ENCODE data around the gene SACM1L. TPM values are rescaled to one million over a fixed set of nuclear protein-coding genes. Genes with fewer than 3 reads are reported as not detected.
A peak's percentile ranks its signal among the peaks of the same experiment; 100 is the strongest.
"Not testable (repeated sequence)": the region's sequence is repeated elsewhere in the genome, so short reads cannot be mapped to it uniquely, and the experiment has no call there.

The SACM1L gene
- total RNA-seq, 1 donor from 2014 or later, result 19.7 TPM

DNA sequence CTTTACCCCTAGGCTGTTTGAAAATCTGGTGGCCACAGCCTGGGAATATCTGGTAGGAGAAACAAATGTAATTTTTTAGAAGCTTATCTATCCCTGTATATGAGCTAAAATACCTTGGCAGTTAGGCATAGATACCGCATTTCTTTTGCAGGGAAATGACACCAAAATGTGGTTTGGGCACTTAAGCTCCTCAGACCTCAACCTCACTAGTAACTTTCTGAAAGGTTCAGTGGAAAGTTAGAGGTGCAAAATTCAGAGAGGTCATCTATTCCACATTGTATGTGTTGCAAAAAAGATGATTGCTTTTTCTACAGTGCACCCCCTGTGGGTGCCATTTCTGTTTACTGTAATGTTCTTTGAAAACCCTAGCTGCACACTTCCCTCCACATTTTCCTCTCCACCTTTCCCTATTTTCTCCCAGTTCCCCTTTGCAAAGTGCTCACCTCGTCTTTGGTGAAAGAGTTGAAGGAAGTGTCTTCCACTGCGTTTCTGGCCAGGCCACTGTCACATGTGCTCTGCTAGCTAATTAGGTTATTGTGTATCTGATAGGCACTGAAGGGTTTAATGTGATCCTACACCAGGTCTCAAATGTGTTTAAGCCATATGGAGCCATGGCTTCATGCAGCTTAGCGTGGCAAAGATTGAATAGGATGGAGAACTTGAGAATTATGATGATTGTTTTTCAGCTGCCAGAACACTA, 1.3 kb downstream of the SACM1L start:
- DNase-seq (ENCODE audit: low spot score) (no peak), ATAC-seq (no peak)

DNA sequence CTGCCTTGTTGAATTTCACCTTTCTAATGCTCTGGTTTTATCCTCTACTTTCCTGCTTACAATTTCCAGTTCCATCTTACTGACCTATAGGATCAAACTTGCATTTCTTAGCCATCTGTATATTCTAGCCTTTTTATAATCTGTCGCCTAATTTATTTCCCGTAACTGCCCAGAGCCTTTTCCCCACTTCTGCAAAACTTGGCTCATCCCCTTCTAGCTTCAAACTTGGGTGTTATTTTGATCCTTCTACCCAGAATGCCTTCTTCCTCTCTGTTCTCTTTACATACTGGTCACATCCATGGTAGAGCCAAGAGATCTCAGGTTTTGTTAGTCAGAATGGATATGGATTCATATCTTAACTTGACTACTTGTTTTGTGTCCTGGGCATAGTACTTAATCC, 2.6 kb downstream of the SACM1L start:
- DNase-seq (ENCODE audit: low spot score), result no peak

DNA sequence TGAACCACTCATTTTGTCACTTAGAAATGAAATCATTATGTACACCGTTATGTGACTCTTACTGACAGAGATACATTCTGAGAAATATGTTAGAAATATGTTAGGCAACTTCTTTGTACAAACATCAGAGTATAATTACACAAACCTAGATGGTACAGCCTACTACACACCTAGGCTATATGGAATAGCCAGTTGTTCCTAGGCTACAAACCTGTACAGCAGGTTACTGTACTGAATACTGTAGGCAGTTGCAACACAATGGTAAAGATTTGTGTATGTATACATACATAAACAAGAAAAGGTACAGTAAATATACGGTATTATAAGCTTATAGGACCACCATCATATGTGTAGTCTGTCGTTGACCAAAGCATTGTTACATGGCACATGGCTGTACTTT, 3.7 kb downstream of the SACM1L start:
- DNase-seq (ENCODE audit: low spot score) (no peak), ATAC-seq (no peak)

More for the DNA sequence above, 2.6 kb downstream of the SACM1L start:
- ATAC-seq, result no peak

DNA sequence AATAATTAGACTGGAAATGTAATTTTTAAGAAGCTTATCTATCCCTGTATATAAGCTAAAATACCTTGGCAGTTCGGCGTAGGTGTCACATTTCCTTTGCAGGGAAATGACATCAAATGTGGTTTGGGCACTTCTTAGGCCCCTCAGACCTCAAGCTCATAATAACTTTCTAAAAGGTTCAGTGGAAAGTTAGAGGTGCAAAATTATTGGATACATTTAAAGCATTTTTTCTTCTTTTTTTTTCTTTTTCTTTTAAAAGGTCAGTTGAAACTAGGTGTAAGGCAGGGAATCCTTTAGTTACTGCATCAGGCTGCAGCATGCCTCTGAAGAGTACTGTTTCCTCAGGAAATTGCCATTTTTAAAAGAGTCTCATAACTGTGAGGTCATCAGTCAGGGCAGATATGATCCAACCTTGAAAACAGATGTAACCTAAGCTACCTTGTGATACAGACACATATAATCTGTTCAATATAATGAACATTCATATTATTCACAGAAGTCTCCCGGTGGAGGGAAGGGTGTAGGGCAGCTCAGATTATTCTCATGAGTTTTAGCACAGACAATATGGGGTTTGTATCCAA, 4.8 kb downstream of the SACM1L start:
- ATAC-seq (no peak), DNase-seq (ENCODE audit: low spot score) (no peak)

DNA sequence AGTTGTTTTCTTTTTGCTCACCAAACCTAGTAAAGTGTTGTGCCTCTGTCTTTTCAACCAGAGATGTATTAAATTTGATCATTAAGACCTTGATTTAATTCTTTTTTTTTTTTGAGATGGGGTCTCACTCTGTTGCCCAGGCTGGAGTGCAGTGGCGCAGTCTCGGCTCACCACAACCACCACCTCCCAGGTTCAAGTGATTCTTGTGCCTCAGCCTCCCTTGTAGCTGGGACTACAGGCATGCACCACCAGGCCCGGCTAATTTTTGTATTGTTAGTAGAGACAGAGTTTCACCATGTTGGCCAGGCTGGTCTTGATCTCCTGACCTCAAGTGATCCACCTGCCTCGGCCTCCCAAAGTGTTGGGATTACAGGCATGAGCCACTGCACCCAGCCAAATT, 6.0 kb downstream of the SACM1L start:
- ATAC-seq; DNase-seq (ENCODE audit: low spot score): not testable (repeated sequence)

DNA sequence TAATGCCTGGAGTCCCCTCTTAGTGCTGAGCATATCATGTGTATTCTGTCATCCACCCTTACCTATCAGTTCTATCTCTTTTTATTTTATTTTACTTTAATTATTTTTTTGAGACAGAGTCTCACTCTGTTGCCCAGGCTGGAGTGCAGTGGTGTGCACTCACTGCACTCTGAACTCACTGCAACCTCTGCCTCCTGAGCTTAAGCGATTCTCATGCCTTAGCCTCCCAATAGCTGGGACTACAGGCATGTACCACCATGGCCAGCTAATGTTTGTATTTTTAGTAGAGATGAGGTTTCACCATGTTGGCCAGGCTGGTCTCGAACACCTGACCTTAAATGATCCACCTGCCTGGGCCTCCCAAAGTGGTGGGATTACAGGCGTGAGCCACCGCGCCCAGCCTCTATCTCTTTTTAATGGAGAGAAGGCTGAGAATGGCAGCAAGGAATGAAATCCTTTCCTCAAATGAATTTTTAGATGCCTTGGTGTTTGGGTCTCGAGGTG, 11.4 kb downstream of the SACM1L start:
- DNase-seq (ENCODE audit: low spot score) (no peak), ATAC-seq (no peak)

DNA sequence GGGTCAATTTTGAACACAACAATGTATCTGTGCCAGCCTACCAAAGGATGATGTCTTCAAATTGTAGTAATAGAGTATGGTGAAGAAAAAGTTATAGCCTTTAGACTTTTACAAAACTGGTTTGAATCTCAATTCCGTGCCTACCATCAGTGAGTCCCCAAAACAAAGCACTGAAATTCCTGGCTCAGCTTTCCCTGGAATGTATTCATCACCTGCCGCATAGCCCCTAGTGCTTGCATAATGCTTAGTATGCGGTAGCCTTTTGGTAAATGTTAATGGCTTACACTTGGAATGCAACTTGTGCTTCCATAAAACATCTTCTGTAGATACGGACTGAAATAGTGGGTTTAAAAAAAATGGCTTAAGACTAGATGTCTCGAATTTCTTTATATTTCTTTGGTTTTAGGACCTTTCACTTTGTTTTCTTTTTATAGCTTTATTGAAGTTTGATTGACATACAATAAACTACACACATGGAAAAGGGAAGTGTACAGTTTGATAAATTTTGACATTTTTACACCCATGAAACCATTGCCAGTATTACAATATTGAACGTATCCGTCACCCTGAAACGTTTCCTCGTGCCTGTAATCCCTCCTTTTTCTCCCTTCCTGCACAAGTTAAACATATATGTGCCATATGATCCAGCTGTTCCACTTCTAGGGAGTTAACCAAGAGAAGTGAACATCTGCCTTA, 12.1 kb downstream of the SACM1L start:
- DNase-seq (ENCODE audit: low spot score) (no peak), ATAC-seq (no peak)

DNA sequence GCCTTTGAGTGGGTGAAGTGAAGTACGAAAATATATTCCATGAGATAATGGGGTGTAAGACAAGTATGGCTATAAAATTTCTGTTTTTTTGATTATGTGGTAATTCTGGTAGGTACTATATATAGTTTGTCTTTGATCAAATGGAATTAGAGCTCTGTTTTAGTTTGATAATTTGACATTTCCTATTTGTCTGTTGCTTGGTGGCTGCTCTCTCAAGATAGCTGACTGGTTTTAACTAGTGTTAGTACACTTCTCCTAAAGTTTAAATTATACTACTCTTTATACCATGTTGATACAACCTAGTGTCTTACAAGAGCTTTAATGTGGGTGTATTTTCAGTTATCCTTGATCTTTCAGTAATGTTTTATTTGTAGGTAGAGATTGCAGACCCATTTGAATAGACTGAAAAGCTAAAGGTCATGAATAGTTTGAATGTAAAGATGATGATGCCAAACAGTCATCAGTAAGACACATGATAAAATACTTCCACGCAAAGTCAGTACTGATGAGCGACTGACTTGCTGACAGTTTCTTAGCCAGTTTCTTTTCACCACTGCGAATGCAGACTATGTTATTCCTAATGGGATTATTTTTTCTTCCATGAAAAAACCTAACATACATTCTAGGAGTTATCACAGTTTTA, 15.2 kb downstream of the SACM1L start:
- DNase-seq (ENCODE audit: low spot score) (no peak), ATAC-seq (no peak)

DNA sequence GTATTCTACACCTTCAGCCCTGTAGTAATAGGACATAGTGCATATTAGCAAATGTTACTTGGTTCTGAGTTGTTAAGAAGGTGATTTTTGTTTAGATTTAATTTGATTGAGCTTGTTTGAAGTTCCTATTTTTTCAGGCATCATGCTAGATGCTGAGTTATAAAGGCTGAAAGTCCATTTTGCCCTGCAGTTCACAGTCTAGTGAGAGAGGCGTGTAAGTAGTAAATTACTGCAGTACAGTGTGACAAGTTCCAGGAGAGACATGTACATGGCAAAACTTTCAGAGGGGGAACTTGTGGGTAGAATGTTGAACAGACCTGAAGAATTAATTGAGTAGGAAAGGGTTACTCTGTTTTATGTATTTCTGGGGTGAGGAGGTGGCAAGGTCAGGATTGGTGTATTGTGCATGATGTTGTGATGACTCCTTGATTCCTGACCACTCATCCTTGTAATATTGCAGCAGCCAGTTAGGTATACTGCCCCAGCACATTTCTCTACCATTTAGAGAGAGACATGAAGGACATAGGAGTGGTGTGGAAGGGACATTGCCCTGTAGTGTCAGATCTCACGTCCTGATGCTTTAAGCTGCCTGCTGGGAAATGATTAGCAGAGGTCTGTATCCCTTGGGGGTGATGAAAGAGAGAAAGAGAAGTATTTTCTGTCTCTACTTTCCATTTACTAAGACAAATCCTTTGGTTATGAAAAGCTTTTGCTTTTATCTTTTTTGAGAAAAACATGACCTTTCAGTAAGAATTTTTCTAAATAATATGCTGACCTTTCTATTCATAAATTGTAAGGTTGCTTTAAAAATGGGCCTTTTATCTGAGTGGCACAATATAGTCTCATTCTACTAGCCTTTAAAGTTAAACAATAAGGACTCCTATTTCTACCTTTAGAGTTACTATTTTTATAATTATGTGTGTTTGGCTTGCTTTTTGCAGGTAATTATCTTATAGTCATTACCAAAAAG, 16.9 kb downstream of the SACM1L start:
- DNase-seq (ENCODE audit: low spot score) (no peak), ATAC-seq (no peak)

DNA sequence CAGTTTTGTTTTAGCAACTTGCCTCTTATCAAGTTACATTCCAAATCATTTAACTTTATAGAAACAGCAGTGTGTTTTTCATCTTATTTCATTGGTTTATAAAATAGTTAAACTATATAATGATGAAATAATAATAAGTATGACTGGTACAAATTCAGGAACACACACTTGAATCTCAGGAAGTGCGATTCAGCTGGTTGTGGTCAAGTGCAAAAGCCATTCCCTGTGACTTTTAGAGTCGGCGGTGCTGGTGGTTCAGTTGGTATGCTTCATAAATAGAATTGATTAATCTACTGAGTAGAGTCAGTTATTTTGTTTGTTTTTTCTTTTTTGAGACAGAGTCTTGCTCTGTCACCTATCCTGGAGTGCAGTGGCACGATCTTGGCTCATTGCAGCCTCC, 22.7 kb downstream of the SACM1L start:
- ATAC-seq (no peak), DNase-seq (ENCODE audit: low spot score) (no peak)

DNA sequence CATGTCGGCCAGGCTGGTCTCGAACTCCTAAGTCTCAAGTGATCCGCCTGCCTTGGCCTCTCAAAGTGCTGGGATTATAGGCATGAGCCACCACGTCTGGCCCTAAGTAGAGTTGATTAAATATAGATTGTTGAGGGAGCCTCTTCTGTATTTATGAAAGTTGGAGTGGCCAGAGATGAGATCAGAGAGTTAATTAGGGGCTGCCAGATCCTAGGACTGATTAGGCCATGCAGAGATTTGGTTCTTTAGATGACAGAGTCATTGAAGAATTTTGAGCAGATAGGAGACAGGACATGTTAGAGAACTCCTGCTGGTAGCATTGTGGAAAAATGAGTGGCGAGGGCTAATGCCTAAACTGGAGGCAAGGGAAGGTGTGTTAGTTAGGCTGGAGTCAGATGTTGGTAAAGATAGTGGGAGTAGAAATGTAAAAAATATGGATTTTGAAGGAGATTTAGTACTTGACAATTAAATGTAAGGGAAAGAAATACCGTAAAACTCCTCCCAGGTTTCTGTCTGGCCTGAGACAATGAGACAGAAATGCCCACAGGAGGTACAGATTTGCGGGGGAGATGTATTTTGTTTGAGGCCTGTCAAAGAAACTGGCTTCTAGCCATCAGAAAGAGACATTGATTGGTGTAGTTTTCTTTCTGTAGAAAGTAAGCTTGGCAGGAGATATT, 23.4 kb downstream of the SACM1L start:
- no peak for DNase-seq (ENCODE audit: low spot score)
- no peak for ATAC-seq

DNA sequence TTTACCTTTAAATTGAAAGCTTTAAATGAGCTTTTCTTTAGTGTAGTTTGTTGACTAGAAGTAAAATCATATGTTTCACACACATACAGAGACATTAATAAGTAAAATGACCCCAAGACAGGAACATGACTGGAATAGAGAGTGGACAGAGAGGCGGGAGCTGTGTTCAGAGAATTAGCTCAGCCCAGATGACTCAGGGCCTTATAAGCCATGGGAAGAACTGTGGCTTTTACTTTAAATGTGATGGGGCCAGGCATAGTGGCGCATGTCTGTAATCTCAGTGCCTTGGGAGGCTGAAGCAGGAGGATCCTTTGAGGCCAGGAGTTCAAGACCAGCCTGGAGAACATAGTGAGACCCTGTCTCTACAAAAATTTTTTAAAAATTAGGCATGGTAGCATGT, 26.7 kb downstream of the SACM1L start:
- no peak for DNase-seq (ENCODE audit: low spot score)

DNA sequence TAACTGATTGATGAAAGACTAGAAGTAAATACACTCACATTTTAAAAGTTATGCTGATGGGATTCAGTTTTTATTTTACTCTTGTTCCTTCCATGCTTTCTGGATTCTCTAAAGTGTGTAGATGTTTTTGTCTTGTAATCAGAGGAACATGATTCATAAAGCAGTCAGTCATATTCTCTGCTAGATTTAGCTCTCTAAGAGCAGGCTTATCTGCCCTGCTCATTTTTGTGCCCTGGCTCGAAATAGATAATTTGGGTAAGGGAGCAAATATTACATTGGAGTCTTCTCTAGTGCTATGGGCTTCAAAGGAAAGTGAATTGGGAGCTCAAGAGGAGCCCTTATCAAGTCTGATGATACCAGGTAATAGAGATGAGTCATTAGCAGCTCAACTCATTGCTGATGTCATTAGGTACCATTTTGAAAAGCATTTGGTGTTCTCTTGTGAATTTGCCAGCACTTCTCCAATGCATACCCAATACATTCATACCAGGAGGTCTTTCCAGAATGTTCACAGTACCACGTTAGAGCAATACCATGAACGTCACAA, 27.7 kb downstream of the SACM1L start:
- no peak for DNase-seq (ENCODE audit: low spot score)
- ATAC-seq, result no peak

More for the DNA sequence above, 26.7 kb downstream of the SACM1L start:
- ATAC-seq, result no peak

DNA sequence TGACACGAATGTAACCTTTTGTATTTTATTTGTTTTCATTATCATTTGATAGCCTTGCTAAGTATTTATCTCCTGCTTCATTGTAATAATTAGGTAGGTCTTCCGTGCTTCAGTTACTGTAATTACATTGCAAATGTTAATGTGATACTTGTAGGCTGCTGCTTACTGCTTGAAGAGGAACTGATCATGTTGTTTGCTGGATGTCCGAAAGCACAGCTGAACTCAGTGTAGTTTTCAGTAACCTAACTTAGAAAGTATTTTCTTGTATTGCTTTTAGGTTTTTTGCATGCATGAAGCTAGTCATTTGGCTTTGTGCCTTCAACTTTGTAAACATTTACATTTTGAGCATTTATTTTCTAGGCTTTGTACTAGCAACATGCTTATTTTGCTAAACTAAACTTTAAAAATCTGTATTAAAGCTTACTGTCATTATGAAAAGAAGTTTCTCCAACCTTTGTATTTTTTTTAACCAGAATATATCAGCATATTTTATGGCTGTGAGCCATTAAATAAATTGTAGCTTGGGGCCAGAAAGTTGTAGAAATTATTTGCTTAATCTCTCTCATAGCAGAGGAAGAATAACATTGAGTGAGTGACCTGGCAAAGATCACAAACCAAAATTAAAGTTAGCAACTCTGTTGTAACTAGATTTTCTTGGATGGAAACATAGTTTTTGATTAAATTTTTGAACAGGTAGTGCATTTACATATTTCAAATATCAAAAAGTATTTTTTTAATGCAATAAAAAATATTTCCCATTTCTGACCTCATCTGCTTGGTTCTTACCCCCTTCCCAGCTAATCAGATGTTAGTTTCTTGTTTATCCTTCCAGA, 30.7 kb downstream of the SACM1L start:
- peak; percentile 44 for ATAC-seq
- no peak for DNase-seq (ENCODE audit: low spot score)

DNA sequence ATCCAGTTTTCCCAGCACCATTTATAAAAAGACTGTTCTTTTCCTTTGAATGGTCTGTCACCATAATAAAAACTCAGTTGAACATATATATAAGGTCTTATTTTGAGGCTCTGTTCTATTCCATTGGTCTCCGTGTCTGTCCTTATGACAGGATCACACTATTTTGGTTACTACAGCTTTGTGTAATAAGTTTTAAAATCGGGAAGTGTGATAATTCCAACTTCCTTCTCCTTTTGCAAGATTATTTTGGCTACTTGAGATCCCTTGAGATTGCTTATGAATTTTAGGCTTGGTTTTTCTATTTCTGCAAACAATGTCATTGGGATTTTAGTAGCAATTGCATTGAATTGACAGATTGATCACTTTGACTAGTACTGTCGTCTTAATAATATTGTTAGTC, 35.7 kb downstream of the SACM1L start:
- ATAC-seq (no peak), DNase-seq (ENCODE audit: low spot score) (no peak)

DNA sequence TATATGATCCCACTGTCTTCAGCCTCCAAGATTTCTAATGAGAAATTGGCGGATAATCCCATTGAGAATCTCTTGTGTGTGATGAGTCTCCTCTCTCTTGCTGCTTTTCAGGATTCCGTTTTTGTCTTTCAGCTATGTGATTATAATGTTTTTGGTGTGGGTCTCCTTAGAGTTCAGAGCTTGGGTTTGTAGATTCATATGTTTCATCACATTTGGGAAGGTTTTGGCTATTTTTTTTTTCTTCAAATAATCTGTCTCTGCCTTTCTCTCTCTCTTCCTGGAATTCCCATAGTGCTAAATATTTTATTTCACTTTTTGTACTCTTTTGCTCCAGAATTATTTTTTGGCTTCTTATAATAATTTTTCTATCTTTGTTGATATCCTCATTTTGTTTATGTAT, 40.4 kb downstream of the SACM1L start:
- DNase-seq (ENCODE audit: low spot score), result no peak
- ATAC-seq, result no peak

DNA sequence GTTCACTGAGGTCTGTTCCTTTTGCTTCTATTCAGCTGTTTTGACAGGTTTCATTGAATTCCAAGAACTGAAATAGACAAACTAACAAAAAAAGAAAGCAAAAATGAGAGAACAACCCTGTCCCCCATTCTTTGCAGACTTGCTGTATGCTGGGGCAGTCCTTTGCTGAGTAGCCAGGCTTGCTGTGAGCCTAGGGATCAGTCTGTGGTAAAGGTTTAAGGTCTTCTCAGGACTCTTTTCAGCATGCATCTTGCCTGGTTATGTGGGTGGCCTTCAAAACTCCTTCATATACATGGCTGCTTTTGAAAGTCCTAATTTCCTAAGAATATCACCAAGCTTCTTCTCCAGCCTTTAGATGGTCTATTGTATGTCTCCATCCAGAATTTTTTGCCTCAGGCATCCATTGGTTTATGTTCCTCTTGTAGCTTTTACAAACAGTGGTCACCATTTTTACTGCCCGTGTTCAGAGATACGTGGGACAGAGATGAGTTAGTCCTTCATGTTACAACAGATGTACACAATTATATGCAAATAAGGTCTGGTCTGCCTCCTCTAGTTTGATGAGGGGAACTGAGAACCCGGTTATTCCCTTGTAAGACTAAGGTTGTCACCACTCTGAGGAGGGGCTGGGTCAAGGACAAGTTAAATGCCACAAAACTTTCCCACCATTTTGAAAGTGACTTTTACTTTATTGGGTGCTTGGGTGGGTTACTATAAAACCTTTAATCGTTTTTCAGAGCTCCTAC, 41.4 kb downstream of the SACM1L start:
- no peak for DNase-seq (ENCODE audit: low spot score)
- no peak for ATAC-seq

DNA sequence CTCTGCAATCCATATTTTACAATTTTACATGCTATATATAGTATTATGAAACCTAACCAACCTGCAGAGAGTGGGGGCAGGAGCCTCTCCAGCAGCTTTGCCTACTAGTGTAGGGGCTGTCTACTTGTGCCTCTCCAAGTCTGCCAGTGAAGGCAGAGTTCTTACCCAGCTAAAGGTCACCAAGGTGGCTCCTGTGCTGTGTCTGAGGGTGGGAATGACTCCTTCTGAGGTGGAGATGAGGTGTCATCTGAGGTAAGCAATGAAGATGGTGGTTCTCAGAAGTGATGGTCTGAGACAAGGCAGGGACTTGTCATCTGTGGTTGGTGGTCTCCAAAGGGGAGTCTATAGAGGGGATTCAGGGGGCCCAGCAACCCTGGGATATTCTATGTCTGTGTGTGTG, 47.5 kb downstream of the SACM1L start:
- DNase-seq (ENCODE audit: low spot score) (no peak), ATAC-seq (no peak)
